ENCODE measurements around the gene PPP4R2.

DNA sequence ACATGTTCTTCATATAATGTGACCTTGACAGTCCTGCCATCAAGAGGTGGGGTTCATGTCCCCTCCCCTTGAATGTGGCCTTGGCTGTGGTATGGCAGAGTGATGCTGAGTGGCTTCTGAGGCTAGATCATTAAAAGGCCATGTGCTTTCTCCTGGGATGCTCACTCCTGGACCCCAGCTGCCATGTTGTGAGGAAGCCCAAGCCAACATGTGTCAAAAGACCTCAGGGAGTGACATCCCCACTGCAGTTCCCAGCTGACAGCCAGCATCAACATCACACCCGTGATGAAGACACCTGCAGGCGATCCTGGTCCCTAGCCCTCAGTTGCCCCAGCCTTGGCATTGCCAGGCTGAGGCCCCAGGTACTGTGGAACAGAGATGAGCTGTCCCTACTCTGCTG lies 101.4 kb downstream of the PPP4R2 start:
- TF ChIP-seq, protein P1, sequence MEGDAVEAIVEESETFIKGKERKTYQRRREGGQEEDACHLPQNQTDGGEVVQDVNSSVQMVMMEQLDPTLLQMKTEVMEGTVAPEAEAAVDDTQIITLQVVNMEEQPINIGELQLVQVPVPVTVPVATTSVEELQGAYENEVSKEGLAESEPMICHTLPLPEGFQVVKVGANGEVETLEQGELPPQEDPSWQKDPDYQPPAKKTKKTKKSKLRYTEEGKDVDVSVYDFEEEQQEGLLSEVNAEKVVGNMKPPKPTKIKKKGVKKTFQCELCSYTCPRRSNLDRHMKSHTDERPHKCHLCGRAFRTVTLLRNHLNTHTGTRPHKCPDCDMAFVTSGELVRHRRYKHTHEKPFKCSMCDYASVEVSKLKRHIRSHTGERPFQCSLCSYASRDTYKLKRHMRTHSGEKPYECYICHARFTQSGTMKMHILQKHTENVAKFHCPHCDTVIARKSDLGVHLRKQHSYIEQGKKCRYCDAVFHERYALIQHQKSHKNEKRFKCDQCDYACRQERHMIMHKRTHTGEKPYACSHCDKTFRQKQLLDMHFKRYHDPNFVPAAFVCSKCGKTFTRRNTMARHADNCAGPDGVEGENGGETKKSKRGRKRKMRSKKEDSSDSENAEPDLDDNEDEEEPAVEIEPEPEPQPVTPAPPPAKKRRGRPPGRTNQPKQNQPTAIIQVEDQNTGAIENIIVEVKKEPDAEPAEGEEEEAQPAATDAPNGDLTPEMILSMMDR (IDR thresholded peaks at IDR 0.05), result no peak
- TF ChIP-seq POLR2A (IDR thresholded peaks at IDR 0.05), result no peak

All from esophagus squamous epithelium (tissue), 4 donors.